Esophagus muscularis mucosa (tissue), 4 donors: ENCODE data around the gene DIAPH1.

Experiments used
- CTCF ChIP-seq, 3 experiments: fragments of 200-600 bp in 2 of 3; fragments of 450-650 bp in 1 of 3; sonication (generic) in 2 of 3; IDR thresholded peaks; one replicate each; pipeline ENCODE4 v1.5.1; 2017 to 2019; ENCODE audit warnings: antibody characterized with exemption in 3 of 3, mild to moderate bottlenecking in 2 of 3, moderate library complexity in 1 of 3
- EP300 ChIP-seq: sonication (generic); formaldehyde crosslinking; IDR thresholded peaks from one replicate; pipeline ENCODE4 v1.6.1; 2017; ENCODE audit warnings: antibody characterized with exemption
- POLR2A ChIP-seq: fragments of 450-650 bp; IDR thresholded peaks from one replicate; pipeline ENCODE4 v1.6.1; 2017; ENCODE audit warnings: antibody characterized with exemption, moderate library complexity, mild to moderate bottlenecking, low read depth
- POLR2AphosphoS5 ChIP-seq, 2 donors: sonication (generic); formaldehyde crosslinking; IDR thresholded peaks; one replicate each; pipeline ENCODE4 v1.6.1; 2017; ENCODE audit warnings: antibody characterized with exemption in 2 of 2

GRCh38 chr5:141602606-141603005 lies 16.2 kb downstream of the DIAPH1 start:
- TF ChIP-seq CTCF (IDR thresholded peaks at IDR 0.05) = no peak
- TF ChIP-seq POLR2A = no peak
- TF ChIP-seq EP300 = no peak
- no peak for TF ChIP-seq POLR2AphosphoS5 (IDR thresholded peaks at IDR 0.05)
